Liver (tissue), 9 donors: ENCODE results near the gene MAML3. TPM values are rescaled to one million over a fixed set of nuclear protein-coding genes. Genes with fewer than 3 reads are reported as not detected.

Experiments
- DNase-seq: peaks from one replicate; pipeline ENCODE4 v3.0.0-alpha.2; 2017; ENCODE audit warnings: low spot score
- H3K27ac ChIP-seq, 2 donors: one replicate each; pipeline ENCODE4 v1.7.0; 2013; ENCODE audit warnings: inconsistent platforms in 2 of 2, low read length in 2 of 2, control low read depth in 1 of 2, low read depth in 1 of 2, mild to moderate bottlenecking in 1 of 2
- H3K27me3 ChIP-seq, 4 donors: one replicate each; pipeline versions ENCODE4 v1.6.1 to v1.7.0; 2013; ENCODE audit warnings: low read length in 3 of 4, inconsistent platforms in 1 of 4, mild to moderate bottlenecking in 1 of 4, moderate library complexity in 1 of 4; ENCODE audit not compliant: control insufficient read depth in 4 of 4, insufficient read depth in 4 of 4
- H3K36me3 ChIP-seq, 4 donors: one replicate each; pipeline versions ENCODE4 v1.6.1 to v1.7.0; 2013; ENCODE audit warnings: low read length in 3 of 4, mild to moderate bottlenecking in 3 of 4, low read depth in 1 of 4, moderate library complexity in 1 of 4; ENCODE audit not compliant: control insufficient read depth in 4 of 4, insufficient read depth in 3 of 4
- H3K4me1 ChIP-seq, 4 donors: one replicate each; pipeline versions ENCODE4 v1.6.1 to v1.7.0; 2013; ENCODE audit warnings: low read length in 3 of 4, mild to moderate bottlenecking in 3 of 4, moderate library complexity in 1 of 4; ENCODE audit not compliant: control insufficient read depth in 4 of 4, insufficient read depth in 4 of 4
- H3K4me3 ChIP-seq, 3 donors: one replicate each; pipeline versions ENCODE4 v1.6.1 to v1.7.0; 2013; ENCODE audit warnings: low read length in 3 of 3, control low read depth in 1 of 3, low read depth in 1 of 3, mild to moderate bottlenecking in 1 of 3
- H3K9ac ChIP-seq, 2 donors: one replicate each; pipeline ENCODE4 v1.7.0; 2013; ENCODE audit warnings: low read length in 2 of 2, mild to moderate bottlenecking in 2 of 2, moderate library complexity in 2 of 2, control low read depth in 1 of 2, low read depth in 1 of 2
- H3K9me3 ChIP-seq, 4 donors: one replicate each; pipeline versions ENCODE4 v1.6.1 to v1.7.0; 2013; ENCODE audit warnings: low read length in 3 of 4; ENCODE audit not compliant: control insufficient read depth in 4 of 4
- ATF3 ChIP-seq: IDR thresholded peaks from 2 replicates; pipeline ENCODE4 v1.6.1; 2016; ENCODE audit warnings: antibody characterized with exemption
- CTCF ChIP-seq: fragments of 150-350 bp; IDR thresholded peaks from 2 replicates; pipeline ENCODE4 v1.5.1; 2017; ENCODE audit warnings: improper control_type of control experiment, low read depth, low read length; ENCODE audit not compliant: missing input control
- EGR1 ChIP-seq, 2 donors: IDR thresholded peaks; 2 replicates each; pipeline ENCODE4 v1.6.1; 2016 to 2018; ENCODE audit warnings: antibody characterized with exemption in 2 of 2, low read depth in 2 of 2
- FOXA2 ChIP-seq: IDR thresholded peaks from 2 replicates; pipeline ENCODE4 v1.6.1; 2016; ENCODE audit warnings: antibody characterized with exemption
- HNF4A ChIP-seq, 2 donors: conservative IDR thresholded peaks; 2 replicates each; pipeline ENCODE4 v1.6.1; 2016; ENCODE audit warnings: antibody characterized with exemption in 2 of 2, mild to moderate bottlenecking in 2 of 2
- HNF4G ChIP-seq: IDR thresholded peaks from 2 replicates; pipeline ENCODE4 v1.6.1; 2016; ENCODE audit warnings: antibody characterized with exemption
- JUND ChIP-seq, 2 donors: IDR thresholded peaks; 2 replicates each; pipeline ENCODE4 v1.6.1; 2016; ENCODE audit warnings: antibody characterized with exemption in 2 of 2
- NR2F2 ChIP-seq: IDR thresholded peaks from 2 replicates; pipeline ENCODE4 v1.6.1; 2016; ENCODE audit warnings: antibody characterized with exemption
- RAD21 ChIP-seq, 2 donors: IDR thresholded peaks; 2 replicates each; pipeline ENCODE4 v1.6.1; 2016; ENCODE audit warnings: antibody characterized with exemption in 2 of 2, mild to moderate bottlenecking in 2 of 2
- REST ChIP-seq: IDR thresholded peaks from 2 replicates; pipeline ENCODE4 v1.6.1; 2016; ENCODE audit warnings: antibody characterized with exemption, mild to moderate bottlenecking
- SP1 ChIP-seq: IDR thresholded peaks from 2 replicates; pipeline ENCODE4 v1.6.1; 2018; ENCODE audit warnings: antibody characterized with exemption, mild to moderate bottlenecking
- polyA plus RNA-seq, 2 donors: library from polyadenylated mRNA; stranded (reverse) in 1 of 2; unstranded in 1 of 2; fragments of 200-250 nt in 1 of 2; fragments of >200 nt in 1 of 2; fragmentation: Nextera tagmentation in 1 of 2; extraction: Ambion mirVana in 1 of 2; gene quantifications; one replicate each; pipeline versions ENCODE4 v1.2.1 to v1.2.3, GENCODE V29; 2013 to 2015
- total RNA-seq, 2 donors: library from RNA; depleted of rRNA; stranded (reverse); fragments of >200 nt; gene quantifications; one replicate each; pipeline ENCODE4 v1.2.3, GENCODE V29; 2014
- donor health status: healthy.
- donor health status: healthy.
- donor health status: healthy.
- donor health status: healthy.
- donor health status: healthy.

The MAML3 gene
- total and polyA plus RNA-seq, 4 donors: 1.3 to 4.3 (median 2.7) TPM

GRCh38 chr4:139692309-139693012 lies 461.5 kb downstream of the MAML3 start (continued):
- TF ChIP-seq REST (peak; percentile 56), SP1 (peak; percentile 96), CTCF (no peak)

GRCh38 chr4:139690419-139690818 lies 463.6 kb downstream of the MAML3 start:
- Histone ChIP-seq H3K4me3 (no peak overlapping the region), H3K27ac (peak overlapping the region; percentile 32 to 71), H3K4me1 (peaks cover 24 to 68% (median 59%) of the 10 kb centered on the region in 4 donors), H3K9me3 (no peaks in the 10 kb centered on the region), H3K9ac (no peak overlapping the region), H3K27me3 (no peaks in the 10 kb centered on the region), H3K36me3 (peaks cover 0 to under 1% (median 0%) of the 10 kb centered on the region in 4 donors)
- TF ChIP-seq ATF3: no peak
- TF ChIP-seq RAD21 (IDR thresholded peaks at IDR 0.05): no peak
- no peak for TF ChIP-seq FOXA2
- no peak for TF ChIP-seq REST
- TF ChIP-seq JUND (IDR thresholded peaks at IDR 0.05): no peak
- no peak for TF ChIP-seq CTCF
- no peak for TF ChIP-seq EGR1 (IDR thresholded peaks at IDR 0.05; ENCODE audit: low read depth in 2 of 2)
- no peak for TF ChIP-seq HNF4G
- no peak for TF ChIP-seq HNF4A (conservative IDR thresholded peaks at IDR 0.05)
- no peak for TF ChIP-seq NR2F2
- DNase-seq: no peak
